Osteoblast (primary cell): Measurements from ENCODE around the gene MAP2K5. TPM values are rescaled to one million over a fixed set of nuclear protein-coding genes. Genes with fewer than 3 reads are reported as not detected.

Source experiments
- DNase-seq: peaks from one replicate; pipeline ENCODE4 v3.0.0; 2011; ENCODE audit warnings: low spot score, mixed read lengths; ENCODE audit not compliant: insufficient read length; ENCODE audit errors: missing footprints
- H2AFZ ChIP-seq: 2 replicates; pipeline ENCODE4 v1.6.0; 2011; ENCODE audit warnings: mild to moderate bottlenecking, low read length
- H3K27ac ChIP-seq: 2 replicates; pipeline ENCODE4 v1.5.1; 2011; ENCODE audit warnings: mild to moderate bottlenecking, low read depth, low read length, moderate library complexity
- H3K27me3 ChIP-seq: 2 replicates; pipeline ENCODE4 v1.6.0; 2012; ENCODE audit warnings: mild to moderate bottlenecking, control low read depth, inconsistent platforms, low read length, moderate library complexity; ENCODE audit not compliant: insufficient read depth
- H3K36me3 ChIP-seq: 2 replicates; pipeline ENCODE4 v1.5.1; 2011; ENCODE audit warnings: mild to moderate bottlenecking, low read length, control low read depth, moderate library complexity; ENCODE audit not compliant: insufficient read depth
- H3K4me1 ChIP-seq: 2 replicates; pipeline ENCODE4 v1.5.1; 2011; ENCODE audit warnings: mild to moderate bottlenecking, low read length, control low read depth, moderate library complexity; ENCODE audit not compliant: insufficient read depth
- H3K4me2 ChIP-seq: 2 replicates; pipeline ENCODE4 v1.6.0; 2011; ENCODE audit warnings: mild to moderate bottlenecking, low read length; ENCODE audit not compliant: insufficient read depth
- H3K4me3 ChIP-seq: fragments of 200-600 bp; sonication (generic); 3 replicates; pipeline ENCODE4 v1.5.1; 2012; ENCODE audit warnings: mild to moderate bottlenecking, low read length, inconsistent platforms; ENCODE audit not compliant: insufficient read depth
- H3K79me2 ChIP-seq: 2 replicates; pipeline ENCODE4 v1.6.0; 2012; ENCODE audit warnings: mild to moderate bottlenecking, low read length, control low read depth, inconsistent platforms; ENCODE audit not compliant: insufficient read depth
- H3K9me3 ChIP-seq: 2 replicates; pipeline ENCODE4 v1.5.1; 2011; ENCODE audit warnings: low read depth, low read length, control low read depth
- H4K20me1 ChIP-seq: 2 replicates; pipeline ENCODE4 v1.6.0; 2012; ENCODE audit warnings: mild to moderate bottlenecking, low read length, control low read depth; ENCODE audit not compliant: insufficient read depth
- CTCF ChIP-seq: IDR thresholded peaks from 2 replicates; pipeline ENCODE4 v1.5.1; 2011; ENCODE audit warnings: mild to moderate bottlenecking, low read depth, low read length, moderate library complexity; ENCODE audit errors: extremely low read depth
- total RNA-seq: library from RNA; depleted of rRNA; stranded (reverse); fragments of >200 nt; gene quantifications from 2 replicates; pipeline ENCODE4 v1.2.3, GENCODE V29; 2012

Gene MAP2K5
- total RNA-seq, 1 donor, result 10.1 TPM

GRCh38 chr15:67769497-67770357 is 227.2 kb downstream of the MAP2K5 start:
- no peak overlapping the region for H3K27ac ChIP-seq
- DNase-seq, result no peak
- H3K4me3 ChIP-seq, result no peak overlapping the region
- TF ChIP-seq CTCF, result no peak
- H3K79me2 ChIP-seq, result no peaks in the 10 kb centered on the region
- H3K27me3 ChIP-seq, result no peaks in the 10 kb centered on the region
- H3K9me3 ChIP-seq, result no peaks in the 10 kb centered on the region
- no peak overlapping the region for H2AFZ ChIP-seq
- H4K20me1 ChIP-seq, result no peaks in the 10 kb centered on the region
- H3K36me3 ChIP-seq, result no peaks in the 10 kb centered on the region
- H3K4me2 ChIP-seq, result no peak overlapping the region
- H3K4me1 ChIP-seq, result no peaks in the 10 kb centered on the region

- H2AFZ ChIP-seq, result no peak overlapping the region
- H3K9me3 ChIP-seq, result no peaks in the 10 kb centered on the region
- H3K36me3 ChIP-seq, result no peaks in the 10 kb centered on the region
- H3K4me3 ChIP-seq, result no peak overlapping the region
- H4K20me1 ChIP-seq, result no peaks in the 10 kb centered on the region
- no peaks in the 10 kb centered on the region for H3K4me1 ChIP-seq
- no peak for TF ChIP-seq CTCF
- no peak for DNase-seq
- no peaks in the 10 kb centered on the region for H3K27me3 ChIP-seq
- no peaks in the 10 kb centered on the region for H3K79me2 ChIP-seq
- no peak overlapping the region for H3K27ac ChIP-seq
- H3K4me2 ChIP-seq, result no peak overlapping the region
Observed at GRCh38 chr15:67770358-67770628, 227.8 kb downstream of the MAP2K5 start.

- Histone ChIP-seq H2AFZ (no peak overlapping the region), H3K4me3 (no peak overlapping the region), H4K20me1 (no peaks in the 10 kb centered on the region), H3K79me2 (no peaks in the 10 kb centered on the region), H3K4me2 (no peak overlapping the region), H3K27me3 (no peaks in the 10 kb centered on the region), H3K9me3 (no peaks in the 10 kb centered on the region), H3K27ac (no peak overlapping the region), H3K4me1 (peaks cover 1% of the 10 kb centered on the region), H3K36me3 (no peaks in the 10 kb centered on the region)
- no peak for TF ChIP-seq CTCF
- DNase-seq, result no peak
Observed at GRCh38 chr15:67771189-67771800, 228.8 kb downstream of the MAP2K5 start.

GRCh38 chr15:67774626-67775025 is 232.1 kb downstream of the MAP2K5 start:
- Histone ChIP-seq H3K27me3 (no peaks in the 10 kb centered on the region), H3K36me3 (no peaks in the 10 kb centered on the region), H3K4me2 (no peak overlapping the region), H3K4me1 (peaks cover 6% of the 10 kb centered on the region), H3K4me3 (no peak overlapping the region), H3K79me2 (no peaks in the 10 kb centered on the region), H3K27ac (no peak overlapping the region), H2AFZ (no peak overlapping the region), H3K9me3 (no peaks in the 10 kb centered on the region), H4K20me1 (no peaks in the 10 kb centered on the region)
- no peak for TF ChIP-seq CTCF
- no peak for DNase-seq
